Measurements from ENCODE around the gene HCST. TPM values are rescaled to one million over a fixed set of nuclear protein-coding genes. Genes with fewer than 3 reads are reported as not detected.

HCST gene
- total and polyA plus RNA-seq, 10 donors, result 31.5 to 130 (median 63.9) TPM

- DNase-seq, result no peak
- Histone ChIP-seq H3K27ac (no peak overlapping the region), H3K4me1 (peaks cover 0 to 16% (median 7%) of the 10 kb centered on the region in 6 donors), H3K27me3 (replicated peaks in 1 of 7) (peaks cover 0 to 97% (median 44%) of the 10 kb centered on the region in 7 donors), H3K9me3 (no peaks in the 10 kb centered on the region), H3K36me3 (no peaks in the 10 kb centered on the region), H3K4me3 (no peak overlapping the region)
- WGBS, 5 donors, result 50 to 51% (median 50%) methylated on average over 17 to 19 of the region's 19 CpGs
- intact Hi-C loops (cut with DNase I; ENCODE audit: low total_unique reads), result no loop called here
- no peak for TF ChIP-seq POLR2AphosphoS5 (IDR thresholded peaks at IDR 0.05)
- TF ChIP-seq CTCF (IDR thresholded peaks at IDR 0.05 in 8 of 11, conservative IDR thresholded peaks at IDR 0.05 in 3 of 11), result no peak
- no peak for TF ChIP-seq POLR2A (IDR thresholded peaks at IDR 0.05)
Measured at GRCh38 chr19:35861640-35862160, 40.6 kb upstream of the HCST start.

GRCh38 chr19:35862528-35862927, 39.8 kb upstream of the HCST start:
- intact Hi-C loops (cut with DNase I; ENCODE audit: low total_unique reads), result no loop called here
- peaks cover 0 to 96% (median 36%) of the 10 kb centered on the region in 7 donors for H3K27me3 ChIP-seq (replicated peaks in 1 of 7)

GRCh38 chr19:35863018-35863417, 39.3 kb upstream of the HCST start:
- 81 to 94% (median 86%) methylated on average over 5 of the region's 5 CpGs for WGBS, 5 donors
- peaks cover 0 to 9% (median 1%) of the 10 kb centered on the region in 6 donors for H3K4me1 ChIP-seq
- no peak for DNase-seq
- no peaks in the 10 kb centered on the region for H3K36me3 ChIP-seq
- H3K9me3 ChIP-seq, result no peaks in the 10 kb centered on the region
- H3K27me3 ChIP-seq (replicated peaks in 1 of 7), result peaks cover 0 to 96% (median 37%) of the 10 kb centered on the region in 7 donors
- H3K27ac ChIP-seq, result no peak overlapping the region
- intact Hi-C loops (cut with DNase I; ENCODE audit: low total_unique reads), result no loop called here
- no peak overlapping the region for H3K4me3 ChIP-seq
- no peak for TF ChIP-seq POLR2A (IDR thresholded peaks at IDR 0.05)
- TF ChIP-seq POLR2AphosphoS5 (IDR thresholded peaks at IDR 0.05), result no peak
- TF ChIP-seq CTCF (IDR thresholded peaks at IDR 0.05 in 8 of 11, conservative IDR thresholded peaks at IDR 0.05 in 3 of 11), result no peak

More at GRCh38 chr19:35862528-35862927, 39.8 kb upstream of the HCST start:
- H3K4me3 ChIP-seq, result no peak overlapping the region
- H3K9me3 ChIP-seq, result no peaks in the 10 kb centered on the region
- WGBS, 5 donors, result 78 to 92% (median 84%) methylated on average over 9 to 14 of the region's 14 CpGs
- no peak for DNase-seq
- peaks cover 0 to 8% (median 0%) of the 10 kb centered on the region in 6 donors for H3K4me1 ChIP-seq
- no peaks in the 10 kb centered on the region for H3K36me3 ChIP-seq
- H3K27ac ChIP-seq, result no peak overlapping the region
- TF ChIP-seq POLR2A (IDR thresholded peaks at IDR 0.05) (no peak), CTCF (IDR thresholded peaks at IDR 0.05 in 8 of 11, conservative IDR thresholded peaks at IDR 0.05 in 3 of 11) (no peak), POLR2AphosphoS5 (IDR thresholded peaks at IDR 0.05) (no peak)

- Histone ChIP-seq H3K27ac (no peak within 1 kb of the TSS), H3K4me3 (peak within 1 kb of the TSS in 7 of 8 donors; percentile 25 to 69 (median 40)), H3K9me3 (no peaks in the 10 kb centered on the region), H3K36me3 (no peaks in the 10 kb centered on the region), H3K27me3 (replicated peaks in 1 of 7) (peaks cover 0 to 96% (median 45%) of the 10 kb centered on the region in 7 donors), H3K4me1 (peaks cover 10 to 27% (median 24%) of the 10 kb centered on the region in 6 donors)
- 1 to 4% (median 2%) methylated on average over 18 to 60 of the region's 60 CpGs for WGBS, 5 donors
- intact Hi-C loops (cut with DNase I; ENCODE audit: low total_unique reads), result no loop called here
- peak; percentile 88 for DNase-seq
- TF ChIP-seq POLR2A (IDR thresholded peaks at IDR 0.05) (no peak), CTCF (IDR thresholded peaks at IDR 0.05 in 8 of 11, conservative IDR thresholded peaks at IDR 0.05 in 3 of 11) (no peak), POLR2AphosphoS5 (IDR thresholded peaks at IDR 0.05) (no peak)
Measured at GRCh38 chr19:35868172-35868822, 34.0 kb upstream of the HCST start, which contains the start of gene APLP1. Gene APLP1, plus strand, starts transcription at chr19:35868574. Its CDS starts 63 bp downstream, at chr19:35868637.

All from spleen (tissue), 11 donors.